ENCODE results near the gene A4GALT.
"Not testable (repeated sequence)": the region's sequence is repeated elsewhere in the genome, so short reads cannot be mapped to it uniquely, and the experiment has no call there.

Gene A4GALT

DNA sequence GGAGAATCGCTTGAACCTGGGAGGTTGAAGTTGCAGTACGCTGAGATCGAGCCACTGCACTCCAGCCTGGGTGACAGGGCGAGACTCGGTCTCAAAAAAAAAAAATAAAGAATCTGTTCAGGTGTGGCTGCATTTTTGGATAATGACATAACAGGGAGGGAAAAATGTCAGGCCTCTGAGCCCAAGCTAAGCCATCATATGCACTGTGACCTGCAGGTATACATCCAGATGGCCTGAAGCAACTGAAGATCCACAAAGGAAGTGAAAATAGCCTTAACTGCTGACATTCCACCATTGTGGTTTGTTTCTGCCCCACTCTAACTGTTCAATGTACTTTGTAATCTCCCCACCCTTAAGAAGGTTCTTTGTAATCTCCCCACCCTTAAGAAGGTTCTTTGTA, 19.6 kb upstream of the A4GALT start:
- not testable (repeated sequence) for DNase-seq

DNA sequence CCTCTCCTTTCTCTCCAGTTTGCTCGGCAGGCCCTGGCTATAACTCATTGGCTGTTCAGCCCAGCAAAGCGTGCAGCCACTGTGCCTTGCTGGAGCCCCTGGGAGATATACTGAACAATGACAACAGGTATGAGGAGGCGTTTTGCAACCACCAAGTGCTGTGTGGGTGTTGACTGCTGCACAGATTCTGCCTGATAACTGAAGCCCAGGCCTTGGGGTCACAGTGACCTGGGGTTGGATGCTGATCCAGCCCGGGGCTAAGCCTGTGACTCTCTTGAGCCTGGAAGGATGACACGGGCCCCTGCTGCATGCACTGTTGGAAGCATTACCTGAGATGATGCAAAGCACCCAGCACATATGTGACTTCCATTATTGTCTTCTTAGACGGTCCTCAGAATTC, 13.7 kb upstream of the A4GALT start:
- no peak for DNase-seq

DNA sequence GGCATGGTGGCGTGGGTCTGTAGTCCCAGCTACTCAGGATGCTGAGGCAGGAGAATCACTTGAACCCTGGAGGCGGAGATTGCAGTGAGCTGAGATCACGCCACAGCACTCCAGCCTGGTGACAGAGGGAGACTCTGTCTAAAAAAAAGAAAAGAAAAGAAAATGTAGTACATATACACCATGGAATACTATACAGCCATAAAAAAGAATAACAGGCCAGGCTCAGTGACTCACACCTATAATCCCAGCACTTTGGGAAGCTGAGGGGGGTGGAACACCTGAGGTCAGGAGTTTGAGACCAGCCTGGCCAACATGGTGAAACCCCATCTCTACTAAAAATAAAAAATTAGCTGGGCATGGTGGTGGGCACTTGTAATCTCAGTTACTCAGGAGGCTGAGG, 12.7 kb upstream of the A4GALT start:
- DNase-seq: not testable (repeated sequence)

DNA sequence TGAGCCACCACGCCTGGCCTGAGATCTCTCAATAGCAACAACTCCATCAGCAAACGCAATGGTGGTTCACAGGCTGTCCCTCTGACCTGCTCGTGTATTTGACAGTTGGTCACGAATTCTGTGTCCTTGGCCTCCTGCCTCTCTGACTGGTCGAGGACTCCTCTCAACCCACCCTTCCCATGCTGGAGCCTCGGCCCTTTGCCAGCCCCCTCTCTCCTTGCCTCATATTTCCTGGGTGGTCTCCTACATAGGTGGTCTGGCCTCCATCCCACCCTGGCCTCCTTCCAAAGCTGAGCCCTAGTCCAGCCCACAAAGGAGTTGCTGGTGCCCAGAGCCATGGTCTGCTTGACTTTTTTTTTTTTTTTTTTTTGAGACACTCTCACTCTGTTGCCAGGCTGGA, 11.4 kb upstream of the A4GALT start:
- no peak for DNase-seq

DNA sequence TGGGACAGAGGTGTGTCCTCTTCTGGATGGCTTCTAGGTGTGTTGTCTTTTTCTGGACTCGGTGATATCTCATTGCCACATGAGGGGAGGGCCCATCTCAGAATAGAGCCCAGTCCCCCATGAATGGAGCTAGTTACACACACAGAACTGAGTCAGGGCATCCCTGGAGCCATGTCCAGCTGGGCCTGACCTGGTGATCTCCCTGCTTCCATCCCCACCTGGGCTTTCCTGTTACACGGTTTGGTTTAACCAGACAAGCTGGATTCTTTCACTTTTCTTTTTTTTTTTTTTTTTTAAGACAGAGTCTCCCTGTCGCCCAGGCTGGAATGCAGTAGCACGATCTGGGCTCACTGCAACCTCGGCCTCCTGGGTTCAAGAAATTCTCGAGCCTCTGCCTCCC, 6.1 kb upstream of the A4GALT start:
- no peak for DNase-seq

DNA sequence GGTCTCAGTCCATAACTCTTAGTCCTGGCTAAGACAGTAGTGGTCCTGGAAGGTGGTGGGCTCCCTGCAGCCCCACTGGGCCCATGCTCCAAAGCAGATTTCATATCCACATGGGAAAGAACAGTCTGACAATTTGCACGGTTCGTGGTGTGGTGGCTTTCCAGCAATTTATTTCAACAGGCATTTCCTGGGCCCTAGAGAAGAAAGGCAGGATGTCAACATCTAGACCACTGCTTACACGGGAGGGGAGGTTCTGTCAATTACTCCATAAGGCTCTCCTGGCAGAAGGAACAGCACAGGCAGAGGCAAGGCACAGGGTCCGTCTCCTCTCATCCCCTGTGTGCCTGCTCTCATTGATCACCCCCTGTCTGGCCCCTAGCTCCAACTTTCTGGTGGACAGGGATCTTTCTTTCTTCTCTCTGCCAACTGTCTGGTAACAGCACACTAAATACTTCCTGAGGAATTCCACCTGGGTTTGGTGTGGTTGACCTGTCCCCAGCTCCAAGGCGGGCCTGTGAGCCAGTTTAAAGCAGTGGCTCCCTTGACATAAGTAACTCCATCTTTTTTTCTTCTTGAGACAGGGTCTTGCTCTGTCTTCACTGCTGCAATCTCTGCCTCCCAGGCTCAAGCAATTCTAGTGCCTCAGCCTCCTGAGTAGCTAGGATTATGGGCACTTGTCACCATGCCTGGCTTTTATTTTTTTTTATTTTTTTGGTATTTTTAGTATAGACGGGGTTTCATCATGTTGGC, 5.1 kb upstream of the A4GALT start:
- DNase-seq: no peak

DNA sequence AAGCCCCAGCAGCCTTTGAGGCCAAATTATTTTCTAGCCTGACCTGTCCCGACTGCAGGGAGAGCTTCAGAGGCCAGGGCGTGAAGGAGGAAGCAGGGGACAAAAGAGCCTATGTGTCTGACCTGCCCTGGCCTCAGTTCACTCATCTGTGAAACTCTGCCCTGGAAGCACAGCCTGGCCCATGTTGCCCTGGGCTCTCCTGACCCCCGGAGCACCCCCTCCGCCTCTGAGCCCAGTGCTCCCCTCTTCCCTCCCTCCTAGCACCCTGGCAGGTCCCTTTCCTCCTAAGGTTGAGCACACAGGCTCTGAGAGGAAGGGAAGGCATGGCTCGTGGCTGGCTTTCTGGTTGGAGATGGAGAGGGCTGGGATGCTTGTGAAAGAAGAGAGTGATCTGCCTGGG, 3.4 kb upstream of the A4GALT start:
- no peak for DNase-seq

DNA sequence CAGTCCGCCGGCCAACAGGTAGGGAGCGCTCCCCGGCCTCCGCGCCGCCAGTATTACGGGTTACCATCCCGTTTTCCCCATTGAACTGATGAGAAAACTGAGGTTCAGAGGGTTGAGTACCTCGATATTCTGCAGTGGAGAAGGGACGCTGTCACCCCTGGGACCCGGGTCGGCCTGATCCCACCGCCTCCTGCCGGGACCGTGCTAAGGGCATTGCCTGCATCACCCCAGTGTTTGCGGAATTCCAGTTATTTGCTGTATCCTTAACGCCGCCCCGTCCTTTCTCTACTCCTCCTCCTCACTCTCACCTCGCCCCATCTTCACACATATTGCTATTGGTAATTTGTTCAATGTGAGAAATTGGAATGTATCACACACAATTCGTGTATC, 370 bp upstream of the A4GALT start:
- peak; percentile 35 for DNase-seq

DNA sequence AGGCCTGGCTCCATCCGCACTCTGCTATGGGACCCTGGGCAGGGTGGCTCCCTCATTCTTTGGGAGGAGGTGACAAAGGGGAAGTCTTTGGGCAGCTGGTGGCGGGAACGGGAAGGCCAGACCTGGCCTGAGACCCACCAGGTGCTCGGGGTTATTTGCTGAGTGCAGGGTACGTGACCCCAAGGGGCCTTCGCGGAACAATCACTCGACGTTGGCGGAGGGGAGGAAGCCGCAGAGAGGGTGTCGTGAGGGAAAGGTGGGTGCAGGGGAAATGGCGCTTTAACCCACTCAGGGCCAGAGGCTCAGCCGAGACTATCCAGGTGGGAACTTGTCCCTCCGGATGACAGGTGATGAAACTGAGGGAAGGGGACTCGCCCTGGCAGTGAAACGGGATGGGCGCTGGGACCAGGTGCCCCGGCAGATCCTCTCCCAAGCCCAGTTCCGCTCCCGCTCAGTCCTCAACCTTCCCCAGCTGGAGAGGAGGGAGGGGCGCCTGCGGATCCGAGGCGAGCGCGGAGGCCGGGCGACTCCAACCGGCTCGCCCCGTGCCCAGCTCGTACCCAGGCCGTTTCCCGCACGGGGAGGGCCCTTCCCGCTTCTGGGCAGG, 911 bp downstream of the A4GALT start:
- DNase-seq: no peak

DNA sequence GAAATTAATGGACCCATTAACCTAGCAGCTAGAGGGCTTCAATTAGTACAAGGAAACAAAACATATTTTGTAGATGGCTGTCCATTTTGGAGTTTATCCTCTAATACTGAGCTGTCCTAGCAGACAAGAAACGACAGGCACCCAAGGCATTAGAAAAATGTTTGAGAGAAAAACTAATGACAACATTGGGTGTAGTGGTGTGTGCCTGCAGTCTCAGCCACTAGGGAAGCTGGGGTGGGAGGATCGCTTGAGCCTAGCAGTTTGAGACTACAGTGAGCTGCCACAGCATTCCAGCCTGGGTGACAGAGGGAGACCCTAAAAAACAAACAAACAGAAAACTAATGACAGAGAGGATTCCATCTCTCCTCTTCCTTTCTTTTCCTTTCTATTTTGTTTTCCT, 1.5 kb downstream of the A4GALT start:
- peak; percentile 19 for DNase-seq

DNA sequence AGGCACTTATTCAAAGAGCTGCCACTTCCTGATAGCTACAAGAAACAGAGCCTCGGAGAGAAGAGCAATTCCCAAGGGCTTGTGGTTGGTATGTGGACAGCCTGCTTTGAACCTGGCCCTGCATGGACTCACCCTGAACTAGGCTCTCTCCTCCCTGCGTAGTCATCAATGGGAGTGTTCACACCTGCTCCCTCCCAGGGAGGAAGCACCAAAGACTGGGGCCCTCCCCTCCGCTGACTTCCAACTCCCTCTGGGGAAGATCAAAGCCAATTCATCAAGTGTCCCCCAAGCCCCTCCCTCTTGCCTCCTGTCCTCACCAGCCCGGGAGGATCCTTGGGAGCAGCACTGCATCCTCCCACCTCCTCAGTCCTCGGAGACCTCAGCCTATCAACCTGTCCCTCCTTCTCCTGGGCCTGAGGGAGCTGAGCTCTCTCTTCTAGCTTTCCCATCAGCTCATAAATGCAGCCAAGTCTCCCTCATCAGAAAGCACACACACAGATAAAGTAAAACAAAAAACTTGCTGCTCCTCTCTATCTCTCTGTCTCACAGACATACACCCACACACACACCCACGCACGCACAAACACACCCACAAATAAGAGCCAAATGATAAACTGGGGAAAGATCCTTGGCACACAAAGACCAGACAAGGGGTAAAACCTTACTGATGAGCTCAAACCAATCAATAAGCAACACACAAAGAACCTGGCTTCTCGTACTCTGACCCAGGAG, 3.3 kb downstream of the A4GALT start:
- DNase-seq: no peak

DNA sequence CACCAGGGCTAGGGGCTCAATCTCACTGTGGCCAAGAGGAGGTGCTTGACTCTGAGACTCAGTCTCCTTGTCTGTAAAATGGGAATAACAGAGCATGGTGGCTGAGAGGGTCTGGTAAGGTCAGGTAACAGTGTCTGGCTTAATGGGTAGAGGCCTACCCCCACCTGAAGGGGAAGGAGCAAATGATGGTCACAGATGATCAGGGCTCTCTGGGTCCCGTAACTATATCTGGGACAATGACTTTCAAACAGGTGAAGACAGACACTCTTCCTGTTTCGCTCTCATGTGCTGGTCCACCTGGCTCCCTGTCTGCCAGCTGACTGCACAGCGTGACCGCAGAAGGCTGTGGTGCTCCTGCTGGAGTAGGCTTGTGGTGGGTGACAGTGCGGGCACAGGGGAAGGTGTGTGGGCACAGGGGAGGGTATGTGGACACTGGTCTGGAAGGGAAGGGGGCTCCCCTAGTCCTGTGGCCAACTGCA, 4.0 kb downstream of the A4GALT start:
- DNase-seq: no peak

DNA sequence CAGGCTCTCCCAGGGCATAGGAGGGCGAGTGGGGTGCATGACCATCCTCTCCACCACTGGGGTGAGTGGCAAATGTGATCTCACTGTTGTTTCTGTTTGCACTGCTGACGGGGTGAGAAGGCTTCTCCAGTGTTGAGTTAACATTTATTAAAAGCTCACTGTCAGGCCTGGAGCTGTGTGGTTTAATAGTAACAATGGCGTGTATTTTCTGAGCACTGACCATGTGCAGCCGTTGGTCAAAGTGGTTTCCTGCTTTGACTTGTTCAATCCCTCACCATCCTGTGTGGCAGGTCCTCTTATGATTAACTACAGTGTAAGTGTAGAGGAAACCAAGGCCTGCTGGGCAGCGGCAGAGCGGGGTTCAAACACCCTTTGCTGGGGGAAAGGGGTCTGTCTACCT, 4.4 kb downstream of the A4GALT start:
- no peak for DNase-seq

DNA sequence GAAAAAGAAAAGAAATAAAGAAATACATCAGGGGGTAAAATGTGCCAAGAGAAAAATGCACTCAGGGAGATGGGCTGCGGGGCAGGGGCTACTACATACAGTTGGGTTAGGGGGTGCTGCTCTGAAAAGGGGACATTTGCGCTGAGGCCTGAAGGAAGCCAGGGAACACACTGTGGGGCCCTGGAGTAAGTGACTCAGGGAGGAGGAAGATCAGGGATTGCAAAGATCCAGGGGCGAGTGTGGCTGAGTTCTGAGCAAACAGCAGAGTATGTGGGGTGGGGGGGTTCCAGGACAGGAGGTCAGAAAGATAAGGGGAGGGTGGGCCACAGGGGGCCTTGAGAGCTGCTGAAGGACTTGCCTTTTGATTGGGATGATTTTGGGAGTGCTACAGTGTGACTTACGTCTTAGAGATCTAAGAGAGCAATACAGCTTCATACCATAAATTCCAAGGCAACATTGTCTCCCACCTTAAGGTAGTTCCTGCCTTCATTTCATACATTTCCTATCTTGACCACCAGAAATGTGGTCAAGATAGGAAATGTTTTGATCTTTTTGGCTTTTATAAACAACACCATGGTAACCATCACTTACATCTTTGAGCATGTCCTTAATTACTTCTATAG, 5.8 kb downstream of the A4GALT start:
- DNase-seq: no peak

DNA sequence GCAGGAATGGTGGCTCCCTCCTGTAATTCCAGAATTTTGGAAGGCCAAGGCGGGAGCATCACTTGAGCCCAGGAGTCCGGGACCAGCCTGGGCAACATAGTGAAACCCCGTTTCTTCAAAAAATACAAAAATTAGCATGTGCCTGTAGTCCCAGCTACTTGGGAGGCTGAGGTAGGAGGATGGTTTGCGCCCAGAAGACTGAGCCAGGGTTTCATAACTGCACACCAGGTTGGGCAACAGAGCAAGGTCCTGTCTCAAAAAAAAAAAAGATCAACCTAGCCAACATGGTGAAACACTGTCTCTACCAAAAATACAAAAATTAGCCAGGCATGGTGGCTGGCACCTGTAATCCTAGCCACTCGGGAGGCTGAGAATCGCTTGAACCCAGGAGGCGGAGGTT, 6.4 kb downstream of the A4GALT start:
- DNase-seq: no peak

DNA sequence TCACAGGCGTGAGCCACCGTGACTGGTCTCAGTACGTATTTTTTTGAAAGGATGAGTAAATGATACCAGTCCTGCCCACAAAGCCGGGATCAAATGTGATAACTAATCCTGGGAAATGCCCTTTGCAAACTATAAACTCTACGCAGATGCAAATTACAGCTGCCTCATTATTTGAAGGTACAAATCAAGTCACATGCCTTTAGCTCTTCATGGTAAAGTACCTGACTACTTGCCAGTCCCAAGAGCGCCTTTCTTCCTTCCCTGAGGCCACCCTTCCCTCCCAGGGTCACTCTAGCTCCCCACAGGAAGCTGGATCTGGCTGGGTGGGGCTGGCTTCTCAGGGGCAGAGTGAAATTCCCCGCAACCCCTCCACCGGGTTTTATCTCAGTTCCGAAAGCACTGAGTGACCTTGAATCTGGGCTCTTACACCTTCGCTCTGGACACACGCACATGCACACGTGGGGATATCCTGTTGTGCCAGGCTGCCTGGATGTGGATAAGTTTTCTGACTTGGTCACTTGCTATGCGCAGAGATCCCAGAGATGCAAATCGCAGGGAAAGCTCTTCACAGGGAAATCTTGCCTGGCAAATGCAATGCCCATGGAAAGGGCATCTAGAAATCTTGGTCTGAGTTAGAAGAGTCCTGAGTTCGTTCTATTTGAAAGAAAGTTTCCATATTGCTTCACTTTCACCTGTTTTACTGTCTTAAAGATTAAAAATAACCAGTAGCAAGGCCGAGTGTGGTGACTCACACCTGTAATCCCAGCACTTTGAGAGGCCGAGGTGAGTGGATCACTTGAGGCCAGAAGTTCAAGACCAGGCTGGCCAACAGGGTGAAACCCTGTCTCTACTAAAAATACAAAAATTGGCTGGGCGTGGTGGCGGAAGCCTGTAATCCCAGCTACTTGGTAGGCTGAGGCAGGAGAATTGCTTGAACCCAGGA, 8.5 kb downstream of the A4GALT start:
- DNase-seq: no peak

DNA sequence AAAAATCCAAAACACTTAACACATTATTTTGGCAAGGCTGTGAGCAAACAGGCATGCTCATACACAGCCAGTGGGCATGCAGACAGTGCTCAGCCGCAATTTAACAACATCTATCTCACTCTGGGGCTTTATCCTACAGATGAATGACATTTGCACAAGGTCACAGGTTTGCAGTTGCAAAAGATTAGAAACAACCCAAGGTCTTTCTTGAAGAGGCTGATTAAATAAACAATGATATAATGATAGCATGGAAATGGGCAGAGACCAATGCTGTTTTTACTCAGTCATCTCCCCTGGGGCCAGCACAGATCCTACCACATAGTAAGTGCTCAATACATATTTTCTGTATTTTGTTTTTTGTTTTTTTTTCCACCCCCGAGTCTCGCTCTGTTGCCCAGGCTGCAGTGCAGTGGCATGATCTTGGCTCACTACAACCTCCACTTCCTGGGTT, 9.4 kb downstream of the A4GALT start:
- no peak for DNase-seq

DNA sequence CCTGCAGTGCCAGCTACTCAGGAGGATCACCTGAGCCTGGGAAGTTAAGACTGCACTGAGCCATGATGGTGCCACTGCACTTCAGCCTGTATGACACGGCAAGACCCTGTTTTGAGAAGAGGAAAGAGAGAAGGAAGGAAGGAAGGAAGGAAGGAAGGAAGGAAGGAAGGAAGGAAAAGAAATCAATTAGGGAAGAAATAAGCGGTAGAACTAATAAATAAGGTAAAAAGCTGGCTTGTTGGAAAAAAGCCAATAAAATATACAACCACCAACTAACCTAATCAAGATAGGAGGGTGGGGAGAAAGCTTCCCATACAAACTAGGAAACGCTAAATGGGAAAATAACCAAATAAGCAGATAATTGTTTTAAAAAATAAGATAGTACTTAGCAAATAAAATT, 12.3 kb downstream of the A4GALT start:
- no peak for DNase-seq

DNA sequence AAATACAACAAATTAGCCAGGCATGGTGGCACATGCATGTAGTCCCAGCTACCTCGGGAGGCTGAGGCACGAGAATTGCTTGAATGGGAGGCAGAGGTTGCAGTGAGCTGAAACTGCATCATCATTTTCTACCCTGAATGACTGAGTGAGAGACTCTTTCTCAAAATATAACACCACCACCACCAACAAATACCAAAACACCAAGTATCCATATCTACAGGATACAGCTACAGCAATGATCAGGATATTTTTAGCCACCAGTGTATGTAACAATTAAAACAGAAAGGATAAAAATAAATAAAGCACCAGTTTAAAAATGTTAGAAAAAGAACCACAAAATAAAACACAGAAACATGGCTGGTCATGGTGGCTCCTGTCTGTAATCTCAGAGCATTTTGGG, 13.2 kb downstream of the A4GALT start:
- no peak for DNase-seq

DNA sequence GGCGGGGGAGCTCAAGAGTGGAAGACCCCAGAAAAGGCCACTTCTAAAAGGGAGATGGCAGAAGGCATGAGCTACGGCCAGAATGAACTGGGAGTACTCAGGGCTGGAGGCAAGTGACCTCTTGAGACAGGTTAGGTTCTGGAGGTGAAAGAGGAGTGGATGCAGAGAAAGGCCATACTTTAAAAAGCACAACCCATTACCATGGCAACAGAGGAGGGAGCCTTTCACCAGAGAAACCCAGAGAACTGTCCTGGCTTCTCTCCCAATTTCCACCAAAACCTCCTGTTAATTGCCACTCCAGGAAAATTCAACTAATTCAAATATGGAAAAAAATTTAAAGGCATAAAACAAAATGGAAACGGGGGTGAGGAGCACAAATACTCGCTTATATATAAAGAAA, 15.8 kb downstream of the A4GALT start:
- DNase-seq: no peak

DNA sequence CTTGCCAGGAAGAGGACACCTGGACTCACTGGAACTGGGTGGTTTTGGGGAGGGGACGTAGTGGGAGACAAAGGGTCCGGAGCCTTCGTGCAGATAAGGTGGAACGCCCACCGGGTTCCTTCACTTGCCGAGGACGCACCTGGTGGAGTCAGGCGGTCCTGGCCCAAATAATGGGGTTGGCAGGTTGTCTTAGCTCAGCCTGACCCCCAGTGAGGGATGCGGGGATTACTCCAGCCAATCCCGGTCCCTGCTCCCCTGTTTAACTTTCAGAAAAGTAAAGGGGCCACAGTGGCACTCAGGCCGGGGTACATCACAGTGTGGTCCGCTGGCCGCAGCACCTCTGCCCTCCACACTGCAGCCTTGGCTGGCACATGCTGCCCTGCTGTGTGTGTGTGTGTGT, 18.0 kb downstream of the A4GALT start:
- no peak for DNase-seq

DNA sequence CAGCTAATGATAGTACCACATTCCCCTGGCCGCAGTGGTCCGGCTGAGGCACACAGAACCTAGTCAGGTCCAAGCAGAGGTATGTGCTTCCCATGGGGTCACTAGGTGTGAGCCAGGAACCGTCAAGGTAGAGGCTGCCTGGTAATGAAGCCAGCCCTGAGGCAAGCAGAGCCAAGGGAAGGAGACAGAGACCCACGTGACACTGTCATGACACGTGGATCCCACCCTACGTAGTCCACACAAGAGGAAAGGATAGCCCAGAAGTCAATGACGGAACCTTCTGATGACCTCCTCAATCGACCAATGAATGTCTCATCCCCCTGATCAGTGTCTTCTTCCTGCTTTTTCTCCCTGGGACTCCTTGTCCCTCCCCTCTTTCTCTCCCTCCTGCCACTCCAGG, 19.0 kb downstream of the A4GALT start:
- no peak for DNase-seq

DNA sequence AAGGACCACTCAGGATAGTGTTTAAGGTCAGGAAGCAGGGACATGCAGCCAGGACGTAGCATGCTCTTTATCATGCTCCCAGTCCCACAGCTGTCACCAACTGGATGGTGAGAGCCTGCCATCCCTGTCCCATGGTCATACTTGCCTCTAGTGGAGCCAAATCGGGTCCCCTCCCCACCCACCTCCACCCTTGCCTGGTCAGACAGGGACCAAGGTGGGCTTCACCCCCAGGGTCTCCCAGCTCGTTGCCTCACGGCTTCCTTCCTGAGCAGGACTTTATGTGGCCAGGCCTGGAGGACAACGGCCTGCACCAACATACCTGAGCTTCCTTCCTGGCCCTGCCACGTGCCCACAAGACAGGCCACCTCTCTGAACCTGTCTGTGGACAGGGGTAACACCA, 19.8 kb downstream of the A4GALT start:
- no peak for DNase-seq
